Adrenal gland (tissue), 5 donors: Measurements from ENCODE around the gene SHISA7.

ENCODE experiments used
- CTCF ChIP-seq, 6 experiments: fragments of 450-650 bp in 4 of 6; fragments of 200-600 bp in 2 of 6; sonication (generic) in 1 of 6; IDR thresholded peaks; 1 replicate in 5 of 6; 2 replicates in 1 of 6; pipeline versions ENCODE4 v1.5.1 to v1.8.0; 2016 to 2021; ENCODE audit warnings: antibody characterized with exemption in 6 of 6, mild to moderate bottlenecking in 2 of 6, moderate library complexity in 1 of 6
- POLR2A ChIP-seq, 2 donors: fragments of 450-650 bp; IDR thresholded peaks; one replicate each; pipeline ENCODE4 v1.6.1; 2017; ENCODE audit warnings: antibody characterized with exemption in 2 of 2, mild to moderate bottlenecking in 2 of 2, moderate library complexity in 1 of 2
- donor health status: DM: no; HTN: no; CAD: no.

- TF ChIP-seq CTCF (IDR thresholded peaks at IDR 0.05) (no peak), POLR2A (IDR thresholded peaks at IDR 0.05) (no peak)
Observed at GRCh38 chr19:55431183-55431582, 11.9 kb downstream of the SHISA7 start.
